GM23248 (cell line): ENCODE results near the gene SYNDIG1. TPM values are rescaled to one million over a fixed set of nuclear protein-coding genes. Genes with fewer than 3 reads are reported as not detected.

Experiments
- DNase-seq: peaks from one replicate; pipeline ENCODE4 v3.0.0-alpha.2; 2015
- H2AFZ ChIP-seq: fragments of 200-600 bp; sonication (generic); 2 replicates; pipeline ENCODE4 v1.6.1; 2016; ENCODE audit warnings: antibody characterized with exemption
- H3F3A ChIP-seq: fragments of 200-600 bp; sonication (generic); 2 replicates; pipeline ENCODE4 v1.6.1; 2016; ENCODE audit warnings: mild to moderate bottlenecking, antibody characterized with exemption, mixed run types; ENCODE audit not compliant: insufficient read depth
- H3K27ac ChIP-seq: fragments of 200-600 bp; sonication (generic); 2 replicates; pipeline ENCODE4 v1.5.1; 2016; ENCODE audit warnings: mild to moderate bottlenecking
- H3K27me3 ChIP-seq: fragments of 200-600 bp; sonication (generic); replicated peaks from 2 replicates; pipeline ENCODE4 v1.6.1; 2016; ENCODE audit warnings: mild to moderate bottlenecking; ENCODE audit not compliant: insufficient read depth
- H3K36me3 ChIP-seq: fragments of 200-600 bp; sonication (generic); 2 replicates; pipeline ENCODE4 v1.6.1; 2016; ENCODE audit warnings: low read depth, mild to moderate bottlenecking
- H3K4me1 ChIP-seq: fragments of 200-600 bp; sonication (generic); 2 replicates; pipeline ENCODE4 v1.6.1; 2016; ENCODE audit warnings: mild to moderate bottlenecking; ENCODE audit not compliant: insufficient read depth
- H3K4me2 ChIP-seq: fragments of 200-600 bp; sonication (generic); one replicate; pipeline ENCODE4 v1.6.1; 2016; ENCODE audit warnings: mild to moderate bottlenecking; ENCODE audit not compliant: unreplicated experiment
- H3K4me3 ChIP-seq: fragments of 200-600 bp; sonication (generic); 2 replicates; pipeline ENCODE4 v1.5.1; 2016; ENCODE audit warnings: mild to moderate bottlenecking
- H3K79me2 ChIP-seq: fragments of 200-600 bp; sonication (generic); 2 replicates; pipeline ENCODE4 v1.6.1; 2016; ENCODE audit warnings: mild to moderate bottlenecking; ENCODE audit not compliant: insufficient read depth
- H3K9ac ChIP-seq: fragments of 200-600 bp; sonication (generic); 2 replicates; pipeline ENCODE4 v1.6.1; 2016; ENCODE audit warnings: mild to moderate bottlenecking
- H3K9me2 ChIP-seq: fragments of 200-600 bp; sonication (generic); 2 replicates; pipeline ENCODE4 v1.6.1; 2016; ENCODE audit warnings: mixed run types, mild to moderate bottlenecking, moderate library complexity; ENCODE audit not compliant: insufficient read depth
- H3K9me3 ChIP-seq: fragments of 200-600 bp; sonication (generic); one replicate; pipeline ENCODE4 v1.6.1; 2017; ENCODE audit warnings: low read depth
- H4K20me1 ChIP-seq: fragments of 200-600 bp; sonication (generic); 2 replicates; pipeline ENCODE4 v1.6.0; 2016; ENCODE audit not compliant: insufficient read depth
- EZH2 ChIP-seq: fragments of 200-600 bp; sonication (generic); IDR thresholded peaks from 2 replicates; pipeline ENCODE4 v1.6.1; 2018; ENCODE audit warnings: antibody characterized with exemption, mild to moderate bottlenecking; ENCODE audit not compliant: insufficient read depth, poor library complexity, severe bottlenecking
- EZH2phosphoT487 ChIP-seq: fragments of 200-600 bp; sonication (generic); IDR thresholded peaks from 2 replicates; pipeline ENCODE4 v1.6.1; 2018; ENCODE audit warnings: antibody characterized with exemption, moderate library complexity, mild to moderate bottlenecking, low read depth; ENCODE audit not compliant: insufficient read depth
- WGBS, 2 experiments: methylation state at CpG; one replicate each; pipeline ENCODE4 v1.1.6; 2015 to 2017; ENCODE audit warnings: low lambda C conversion rate in 2 of 2, low coverage in 1 of 2; ENCODE audit errors: missing lambda C conversion rate in 2 of 2; 5-methylcytosine and 5-hydroxymethylcytosine counted together
- in situ Hi-C: fragments of 300-500 bp; cut with MboI; formaldehyde crosslinking; loops from 2 replicates; pipeline ENCODE4 v1.15.0; 2020
- polyA plus RNA-seq: library from polyadenylated mRNA; unstranded; fragments of >200 nt; fragmentation: Nextera tagmentation; extraction: Ambion mirVana; gene quantifications from 2 replicates; pipeline ENCODE4 v1.2.1, GENCODE V29; 2016
- total RNA-seq: library from RNA; depleted of rRNA; stranded (reverse); fragments of >200 nt; shearing (Covaris generic); gene quantifications from 2 replicates; pipeline ENCODE4 v1.2.3, GENCODE V29; 2014

Gene SYNDIG1
- total and polyA plus RNA-seq, 2 experiments from 2014 or later: 1.6 to 2.6 TPM

- Histone ChIP-seq H3K36me3 (no peaks in the 10 kb centered on the region), H3K27me3 (peaks cover 9% of the 10 kb centered on the region; the same call in 1 of the 2 replicates), H3F3A (no peaks in the 10 kb centered on the region), H3K9me3 (no peaks in the 10 kb centered on the region), H2AFZ (no peak overlapping the region), H3K4me1 (no peaks in the 10 kb centered on the region), H3K79me2 (no peaks in the 10 kb centered on the region), H3K4me2 (no peak overlapping the region), H3K9me2 (no peaks in the 10 kb centered on the region), H3K9ac (no peak overlapping the region), H3K4me3 (no peak overlapping the region), H4K20me1 (no peaks in the 10 kb centered on the region), H3K27ac (no peak overlapping the region)
- no peak for DNase-seq
- in situ Hi-C loops: no loop called here
- 82 to 83% methylated on average over 14 to 16 of the region's 16 CpGs for WGBS, 2 experiments
- no peak for TF ChIP-seq EZH2
Observed at GRCh38 chr20:24684956-24685691, 215.7 kb downstream of the SYNDIG1 start.

GRCh38 chr20:24685736-24686135 lies 216.3 kb downstream of the SYNDIG1 start:
- no peak for TF ChIP-seq EZH2
- no peak for TF ChIP-seq EZH2phosphoT487
- no peaks in the 10 kb centered on the region for H4K20me1 ChIP-seq
- no peaks in the 10 kb centered on the region for H3K9me3 ChIP-seq
- WGBS, 2 experiments: 61 to 62% methylated on average over 5 of the region's 5 CpGs
- no peak overlapping the region for H3K4me2 ChIP-seq
- no peak overlapping the region for H3K27ac ChIP-seq
- no peaks in the 10 kb centered on the region for H3K9me2 ChIP-seq
- H3K4me3 ChIP-seq: no peak overlapping the region
- no peaks in the 10 kb centered on the region for H3F3A ChIP-seq
- peaks cover 14% of the 10 kb centered on the region; the same call in 1 of the 2 replicates for H3K27me3 ChIP-seq
- H2AFZ ChIP-seq: no peak overlapping the region
- in situ Hi-C loops: no loop called here
- no peak for DNase-seq
- no peak overlapping the region for H3K9ac ChIP-seq
- no peaks in the 10 kb centered on the region for H3K36me3 ChIP-seq
- H3K79me2 ChIP-seq: no peaks in the 10 kb centered on the region
- H3K4me1 ChIP-seq: no peaks in the 10 kb centered on the region

GRCh38 chr20:24686156-24686555 lies 216.7 kb downstream of the SYNDIG1 start:
- no peaks in the 10 kb centered on the region for H3K9me3 ChIP-seq
- no peaks in the 10 kb centered on the region for H3K9me2 ChIP-seq
- H3K9ac ChIP-seq: no peak overlapping the region
- H4K20me1 ChIP-seq: no peaks in the 10 kb centered on the region
- no peaks in the 10 kb centered on the region for H3K79me2 ChIP-seq
- 78 to 80% methylated on average over 7 of the region's 7 CpGs for WGBS, 2 experiments
- no peaks in the 10 kb centered on the region for H3F3A ChIP-seq
- DNase-seq: no peak
- H3K27ac ChIP-seq: no peak overlapping the region
- H3K4me3 ChIP-seq: no peak overlapping the region
- in situ Hi-C loops: no loop called here
- H2AFZ ChIP-seq: no peak overlapping the region
- TF ChIP-seq EZH2 (no peak), EZH2phosphoT487 (no peak)
- peaks cover 15% of the 10 kb centered on the region; the same call in 1 of the 2 replicates for H3K27me3 ChIP-seq
- no peaks in the 10 kb centered on the region for H3K36me3 ChIP-seq
- H3K4me1 ChIP-seq: no peaks in the 10 kb centered on the region
- no peak overlapping the region for H3K4me2 ChIP-seq

GRCh38 chr20:24690408-24690807 lies 221.0 kb downstream of the SYNDIG1 start:
- Histone ChIP-seq H3K36me3 (no peaks in the 10 kb centered on the region), H3K4me1 (0 out of 2 replicates have a peak, but pooled peaks cover 9% of the 10 kb centered on the region), H3K79me2 (no peaks in the 10 kb centered on the region), H3K9me2 (no peaks in the 10 kb centered on the region), H3K27me3 (peaks cover 15% of the 10 kb centered on the region; the same call in 1 of the 2 replicates), H3F3A (0 out of 2 replicates have a peak, but pooled peaks cover 8% of the 10 kb centered on the region), H3K9ac (no peak overlapping the region), H2AFZ (no peak overlapping the region), H3K27ac (no peak overlapping the region), H3K4me3 (no peak overlapping the region), H3K9me3 (no peaks in the 10 kb centered on the region), H4K20me1 (no peaks in the 10 kb centered on the region), H3K4me2 (no peak overlapping the region)
- 31 to 50% methylated on average over 1 of the region's 1 CpG for WGBS, 2 experiments
- in situ Hi-C loops: no loop called here
- no peak for TF ChIP-seq EZH2phosphoT487
- no peak for TF ChIP-seq EZH2
- DNase-seq: no peak
